NB4 (cell line): Measurements from ENCODE around the gene MRPS34.

Source experiments
- CTCF ChIP-seq: IDR thresholded peaks from one replicate; pipeline ENCODE4 v1.5.1; 2012; ENCODE audit warnings: low read depth, low read length
- MAX ChIP-seq: IDR thresholded peaks from 2 replicates; pipeline ENCODE4 v1.6.1; 2011; ENCODE audit warnings: low read depth, low read length

- no peak for TF ChIP-seq MAX
- no peak for TF ChIP-seq CTCF
These were observed 941 bp upstream of the MRPS34 start for GRCh38 chr16:1773703-1774447.
